EL (cell line): ENCODE results near the gene ELAC1.
"Not testable (repeated sequence)": the region's sequence is repeated elsewhere in the genome, so short reads cannot be mapped to it uniquely, and the experiment has no call there.

Experiments used
- DNase-seq: peaks from one replicate; pipeline ENCODE4 v3.0.0-alpha.2; 2016

Gene ELAC1

GRCh38 chr18:50967714-50968661, at the start of gene ELAC1:
Gene ELAC1, plus strand, starts transcription at chr18:50968040. Its CDS starts 6,365 bp downstream, at chr18:50974405.
- DNase-seq: peak; percentile 82

- no peak for DNase-seq
Observed at GRCh38 chr18:50918153-50918552, 49.7 kb upstream of the ELAC1 start.

- peak; percentile 39 for DNase-seq
Observed at GRCh38 chr18:50924372-50924771, 43.5 kb upstream of the ELAC1 start.

- no peak for DNase-seq
Observed at GRCh38 chr18:50926521-50926920, 41.3 kb upstream of the ELAC1 start.

GRCh38 chr18:50928551-50928950, 39.3 kb upstream of the ELAC1 start:
- DNase-seq: peak; percentile 58

GRCh38 chr18:50933684-50934083, 34.2 kb upstream of the ELAC1 start:
- no peak for DNase-seq

GRCh38 chr18:50934545-50935211, 33.2 kb upstream of the ELAC1 start:
- no peak for DNase-seq

- DNase-seq: no peak
Observed at GRCh38 chr18:50935493-50936191, 32.2 kb upstream of the ELAC1 start.

GRCh38 chr18:50937183-50937582, 30.7 kb upstream of the ELAC1 start:
- no peak for DNase-seq

GRCh38 chr18:50938912-50939311, 28.9 kb upstream of the ELAC1 start:
- DNase-seq: no peak

GRCh38 chr18:50944245-50944932, 23.5 kb upstream of the ELAC1 start:
- peak; percentile 26 for DNase-seq

- DNase-seq: not testable (repeated sequence)
Observed at GRCh38 chr18:50945918-50946317, 21.9 kb upstream of the ELAC1 start.

- peak; percentile 30 for DNase-seq
Observed at GRCh38 chr18:50947899-50948298, 19.9 kb upstream of the ELAC1 start.

- no peak for DNase-seq
Observed at GRCh38 chr18:50949185-50949584, 18.7 kb upstream of the ELAC1 start.

GRCh38 chr18:50950626-50951025, 17.2 kb upstream of the ELAC1 start:
- no peak for DNase-seq

GRCh38 chr18:50953822-50954221, 14.0 kb upstream of the ELAC1 start:
- DNase-seq: no peak

- DNase-seq: no peak
Observed at GRCh38 chr18:50955253-50955652, 12.6 kb upstream of the ELAC1 start.

GRCh38 chr18:50956116-50956515, 11.7 kb upstream of the ELAC1 start:
- peak; percentile 21 for DNase-seq

- no peak for DNase-seq
Observed at GRCh38 chr18:50961974-50962373, 5.9 kb upstream of the ELAC1 start.

- no peak for DNase-seq
Observed at GRCh38 chr18:50969448-50969847, 1.6 kb downstream of the ELAC1 start.

- no peak for DNase-seq
Observed at GRCh38 chr18:50970006-50970405, 2.2 kb downstream of the ELAC1 start.

GRCh38 chr18:50972404-50972803, 4.6 kb downstream of the ELAC1 start:
- not testable (repeated sequence) for DNase-seq
